HEK293 (cell line): Measurements from ENCODE around the gene C6orf47.

ENCODE experiments used
- CTCF ChIA-PET: fragments of 350-600 bp; formaldehyde crosslinking; extraction: SDS; loops from one replicate; lab custom pipeline; 2021; ENCODE audit warnings: antibody characterized with exemption; lab: Yijun Ruan, JAX
- POLR2A ChIA-PET: fragments of 300-600 bp; formaldehyde crosslinking; extraction: SDS; loops from one replicate; lab custom pipeline; 2020; ENCODE audit warnings: antibody characterized with exemption, inconsistent platforms; lab: Yijun Ruan, JAX
- H3K27ac ChIP-seq: fragments of 200-500 bp; sonication (Bioruptor generic); 2 replicates; pipeline ENCODE4 v1.5.1; 2014; ENCODE audit warnings: low read depth, low read length, control low read depth, inconsistent platforms; ENCODE audit errors: extremely low read depth
- H3K36me3 ChIP-seq, 2 experiments: fragments of 200-500 bp in 1 of 2; sonication (Bioruptor generic) in 1 of 2; 1 replicate in 1 of 2; 2 replicates in 1 of 2; pipeline ENCODE4 v1.5.1; 2014 to 2017; ENCODE audit warnings: inconsistent platforms in 2 of 2, low read length in 2 of 2; ENCODE audit not compliant: control insufficient read depth in 2 of 2, insufficient read depth in 1 of 2
- H3K4me1 ChIP-seq: fragments of 200-500 bp; sonication (Bioruptor generic); 2 replicates; pipeline ENCODE4 v1.5.1; 2014; ENCODE audit warnings: mild to moderate bottlenecking, low read length, inconsistent platforms; ENCODE audit not compliant: control insufficient read depth, insufficient read depth
- H3K4me3 ChIP-seq: 2 replicates; pipeline ENCODE4 v1.5.1; 2011; ENCODE audit warnings: low read depth, mild to moderate bottlenecking, control low read depth, low read length, moderate library complexity
- H3K9me3 ChIP-seq: fragments of 200-500 bp; sonication (Bioruptor generic); 2 replicates; pipeline ENCODE4 v1.5.1; 2014; ENCODE audit warnings: low read depth, low read length, inconsistent platforms; ENCODE audit not compliant: control insufficient read depth, insufficient read depth
- GLIS1 ChIP-seq: fragments of 450-650 bp; formaldehyde crosslinking; IDR thresholded peaks from 2 replicates; pipeline ENCODE4 v1.5.1; 2016; ENCODE audit warnings: missing biosample characterization, missing genetic modification characterization
- GLIS2 ChIP-seq: fragments of 450-650 bp; formaldehyde crosslinking; IDR thresholded peaks from 2 replicates; pipeline ENCODE4 v1.5.1; 2016; ENCODE audit warnings: missing biosample characterization, missing genetic modification characterization
- KLF9 ChIP-seq: fragments of 450-650 bp; formaldehyde crosslinking; IDR thresholded peaks from 2 replicates; pipeline ENCODE4 v1.5.1; 2016; ENCODE audit warnings: missing biosample characterization, missing genetic modification characterization, low read depth
- OSR2 ChIP-seq: fragments of 450-650 bp; formaldehyde crosslinking; IDR thresholded peaks from 2 replicates; pipeline ENCODE4 v1.5.1; 2016; ENCODE audit warnings: missing biosample characterization, missing genetic modification characterization
- OVOL3 ChIP-seq: fragments of 450-650 bp; formaldehyde crosslinking; IDR thresholded peaks from 2 replicates; pipeline ENCODE4 v1.5.1; 2016; ENCODE audit warnings: missing biosample characterization, missing genetic modification characterization
- PRDM1 ChIP-seq: fragments of 450-650 bp; formaldehyde crosslinking; IDR thresholded peaks from 2 replicates; pipeline ENCODE4; 2016; ENCODE audit warnings: missing biosample characterization, missing genetic modification characterization
- ZNF341 ChIP-seq: fragments of 450-650 bp; formaldehyde crosslinking; IDR thresholded peaks from 2 replicates; pipeline ENCODE4; 2016; ENCODE audit warnings: low read depth, missing biosample characterization, missing genetic modification characterization
- ZNF362 ChIP-seq: fragments of 450-650 bp; formaldehyde crosslinking; IDR thresholded peaks from 2 replicates; pipeline ENCODE4 v1.5.1; 2016; ENCODE audit warnings: missing biosample characterization, missing genetic modification characterization
- ZNF76 ChIP-seq: fragments of 450-650 bp; formaldehyde crosslinking; IDR thresholded peaks from 2 replicates; pipeline ENCODE4; 2016; ENCODE audit warnings: low read depth, missing biosample characterization, missing genetic modification characterization, borderline replicate concordance
- TF ChIP-seq, protein P1 (sequence below): fragments of 450-650 bp; formaldehyde crosslinking; IDR thresholded peaks from 2 replicates; pipeline ENCODE4 v1.5.1; 2016; ENCODE audit warnings: missing biosample characterization, missing genetic modification characterization
- TF ChIP-seq, protein P2 (sequence below): fragments of 450-650 bp; formaldehyde crosslinking; IDR thresholded peaks from 2 replicates; pipeline ENCODE4 v1.5.1; 2016; ENCODE audit warnings: missing biosample characterization, missing genetic modification characterization

Gene C6orf47

DNA sequence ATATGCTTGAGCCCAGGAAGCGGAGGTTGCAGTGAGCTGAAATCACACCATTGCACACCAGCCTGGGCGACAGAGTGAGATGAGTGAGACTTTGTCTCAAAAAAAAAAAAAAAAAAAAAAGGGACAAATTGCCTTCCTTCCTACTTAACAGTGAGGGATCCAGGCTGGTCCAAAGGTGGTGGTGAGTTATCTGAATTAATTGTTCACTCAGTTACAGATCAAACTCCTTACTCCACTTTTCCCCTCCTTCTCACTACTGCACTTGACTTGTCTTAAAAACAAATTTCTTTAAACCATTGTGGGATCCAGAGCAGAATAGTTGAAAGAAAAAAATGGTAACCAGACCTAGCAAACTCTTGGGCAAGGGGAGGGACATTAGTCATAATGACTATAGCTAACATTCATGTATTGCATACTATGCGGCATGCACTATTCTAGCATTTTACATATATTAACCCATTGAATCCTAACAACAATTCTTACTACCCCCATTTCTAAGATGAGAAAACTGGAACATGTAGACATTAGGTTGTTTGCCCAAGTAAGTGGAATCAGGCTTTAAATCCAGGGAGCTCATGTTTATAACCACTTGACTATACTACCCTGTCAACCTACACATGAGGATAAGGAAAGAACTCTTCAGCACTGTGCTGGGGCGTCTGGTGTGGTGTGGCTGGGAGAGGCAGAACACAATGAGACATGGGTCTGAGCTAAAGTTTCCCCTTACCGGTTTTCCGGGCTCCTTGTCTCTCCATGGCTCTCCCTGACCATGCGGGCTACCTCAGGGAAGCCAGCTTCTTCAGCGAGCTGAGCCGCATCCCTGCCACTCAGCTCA, 2.8 kb upstream of the C6orf47 start:
- ChIA-PET POLR2A (interaction anchor here (0.6 to 7.4 kb wide), 11 partner anchors 10 to 215 kb away, joined by 3 to 180 read pairs (median 3); partner anchors contain the start of genes APOM, ATP6V1G2, BAG6 and HSPA1B), CTCF (interaction anchor here (0.6 to 1.3 kb wide), 7 partner anchors 10 to 259 kb away, joined by 3 to 6 read pairs (median 3); partner anchors contain the start of gene ATP6V1G2)
- Histone ChIP-seq H3K4me3 (peak overlapping the region; percentile 92), H3K9me3 (no peaks in the 10 kb centered on the region), H3K27ac (no peak overlapping the region), H3K36me3 (peaks cover 12 to 46% of the 10 kb centered on the region in 2 experiments; a peak in 2 of 3 replicates), H3K4me1 (peaks cover 6% of the 10 kb centered on the region; the same call in 1 of the 2 replicates)
- peak; percentile 72; the same call in 1 of the 2 replicates for TF ChIP-seq ZNF362 (tag by site-specific recombination)
- no peak for TF ChIP-seq ZNF341 (tag by site-specific recombination)

- POLR2A ChIA-PET: interaction anchor here (0.6 to 7.4 kb wide), 6 partner anchors 9 to 145 kb away, joined by 3 to 180 read pairs (median 9); partner anchors contain the start of genes APOM, BAG6, DDX39B and LSM2
- Histone ChIP-seq H3K4me3 (no peak overlapping the region), H3K9me3 (no peaks in the 10 kb centered on the region), H3K4me1 (peaks cover 6% of the 10 kb centered on the region; the same call in 1 of the 2 replicates), H3K36me3 (peaks cover 3 to 45% of the 10 kb centered on the region in 2 experiments; a peak in 2 of 3 replicates), H3K27ac (no peak overlapping the region)
- TF ChIP-seq ZNF76 (tag by site-specific recombination) (no peak), GLIS2 (tag by site-specific recombination) (peak; percentile 50), OSR2 (tag by site-specific recombination) (0 out of 2 replicates have a peak, but pooled peaks have one; percentile 2), OVOL3 (no peak)
- CTCF ChIA-PET: interaction anchor here (0.6 to 1.1 kb wide), 3 partner anchors 64 to 199 kb away, joined by 3 to 7 read pairs (median 5); partner anchors contain the start of gene ATP6V1G2
Observed at GRCh38 chr6:31662124-31662723, 1.6 kb upstream of the C6orf47 start.

GRCh38 chr6:31661262-31662123, 915 bp upstream of the C6orf47 start:
- no peaks in the 10 kb centered on the region for H3K9me3 ChIP-seq
- peaks cover 6% of the 10 kb centered on the region; the same call in 1 of the 2 replicates for H3K4me1 ChIP-seq
- peak overlapping the region; percentile 59 for H3K27ac ChIP-seq
- CTCF ChIA-PET: interaction anchor here (0.6 to 1.5 kb wide), 8 partner anchors 9 to 595 kb away, joined by 3 to 16 read pairs (median 4); partner anchors contain the start of gene BAG6
- peaks cover 0 to 43% of the 10 kb centered on the region in 2 experiments; a peak in 2 of 3 replicates for H3K36me3 ChIP-seq
- TF ChIP-seq PRDM1 (peak; percentile 89), KLF9 (tag by site-specific recombination) (0 out of 2 replicates have a peak, but pooled peaks have one; percentile 16), OSR2 (tag by site-specific recombination) (0 out of 2 replicates have a peak, but pooled peaks have one; percentile 20), GLIS1 (tag by site-specific recombination) (peak; percentile 60; the same call in 1 of the 2 replicates)
- TF ChIP-seq, protein P1, sequence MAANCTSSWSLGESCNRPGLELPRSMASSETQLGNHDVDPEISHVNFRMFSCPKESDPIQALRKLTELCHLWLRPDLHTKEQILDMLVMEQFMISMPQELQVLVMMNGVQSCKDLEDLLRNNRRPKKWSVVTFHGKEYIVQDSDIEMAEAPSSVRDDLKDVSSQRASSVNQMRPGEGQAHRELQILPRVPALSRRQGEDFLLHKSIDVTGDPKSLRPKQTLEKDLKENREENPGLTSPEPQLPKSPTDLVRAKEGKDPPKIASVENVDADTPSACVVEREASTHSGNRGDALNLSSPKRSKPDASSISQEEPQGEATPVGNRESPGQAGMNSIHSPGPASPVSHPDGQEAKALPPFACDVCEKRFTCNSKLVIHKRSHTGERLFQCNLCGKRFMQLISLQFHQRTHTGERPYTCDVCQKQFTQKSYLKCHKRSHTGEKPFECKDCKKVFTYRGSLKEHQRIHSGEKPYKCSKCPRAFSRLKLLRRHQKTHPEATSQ (tag by site-specific recombination): no peak
- TF ChIP-seq, protein P2, sequence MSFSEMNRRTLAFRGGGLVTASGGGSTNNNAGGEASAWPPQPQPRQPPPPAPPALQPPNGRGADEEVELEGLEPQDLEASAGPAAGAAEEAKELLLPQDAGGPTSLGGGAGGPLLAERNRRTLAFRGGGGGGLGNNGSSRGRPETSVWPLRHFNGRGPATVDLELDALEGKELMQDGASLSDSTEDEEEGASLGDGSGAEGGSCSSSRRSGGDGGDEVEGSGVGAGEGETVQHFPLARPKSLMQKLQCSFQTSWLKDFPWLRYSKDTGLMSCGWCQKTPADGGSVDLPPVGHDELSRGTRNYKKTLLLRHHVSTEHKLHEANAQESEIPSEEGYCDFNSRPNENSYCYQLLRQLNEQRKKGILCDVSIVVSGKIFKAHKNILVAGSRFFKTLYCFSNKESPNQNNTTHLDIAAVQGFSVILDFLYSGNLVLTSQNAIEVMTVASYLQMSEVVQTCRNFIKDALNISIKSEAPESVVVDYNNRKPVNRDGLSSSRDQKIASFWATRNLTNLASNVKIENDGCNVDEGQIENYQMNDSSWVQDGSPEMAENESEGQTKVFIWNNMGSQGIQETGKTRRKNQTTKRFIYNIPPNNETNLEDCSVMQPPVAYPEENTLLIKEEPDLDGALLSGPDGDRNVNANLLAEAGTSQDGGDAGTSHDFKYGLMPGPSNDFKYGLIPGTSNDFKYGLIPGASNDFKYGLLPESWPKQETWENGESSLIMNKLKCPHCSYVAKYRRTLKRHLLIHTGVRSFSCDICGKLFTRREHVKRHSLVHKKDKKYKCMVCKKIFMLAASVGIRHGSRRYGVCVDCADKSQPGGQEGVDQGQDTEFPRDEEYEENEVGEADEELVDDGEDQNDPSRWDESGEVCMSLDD: 0 out of 2 replicates have a peak, but pooled peaks have one; percentile 44
- POLR2A ChIA-PET: interaction anchor here (0.6 to 7.4 kb wide), 36 partner anchors 8 to 1310 kb away, joined by 3 to 180 read pairs (median 5); partner anchors contain the start of genes ABHD16A, APOM, ATP6V1G2 and BAG6
- peak overlapping the region; percentile 67; the same call in 1 of the 2 replicates for H3K4me3 ChIP-seq
